ENCODE data around the gene SLC1A4. TPM values are rescaled to one million over a fixed set of nuclear protein-coding genes. Genes with fewer than 3 reads are reported as not detected.
A peak's percentile ranks its signal among the peaks of the same experiment; 100 is the strongest.

SLC1A4 gene
- total RNA-seq, 1 experiment from 2014 or later: 9.1 TPM

DNA sequence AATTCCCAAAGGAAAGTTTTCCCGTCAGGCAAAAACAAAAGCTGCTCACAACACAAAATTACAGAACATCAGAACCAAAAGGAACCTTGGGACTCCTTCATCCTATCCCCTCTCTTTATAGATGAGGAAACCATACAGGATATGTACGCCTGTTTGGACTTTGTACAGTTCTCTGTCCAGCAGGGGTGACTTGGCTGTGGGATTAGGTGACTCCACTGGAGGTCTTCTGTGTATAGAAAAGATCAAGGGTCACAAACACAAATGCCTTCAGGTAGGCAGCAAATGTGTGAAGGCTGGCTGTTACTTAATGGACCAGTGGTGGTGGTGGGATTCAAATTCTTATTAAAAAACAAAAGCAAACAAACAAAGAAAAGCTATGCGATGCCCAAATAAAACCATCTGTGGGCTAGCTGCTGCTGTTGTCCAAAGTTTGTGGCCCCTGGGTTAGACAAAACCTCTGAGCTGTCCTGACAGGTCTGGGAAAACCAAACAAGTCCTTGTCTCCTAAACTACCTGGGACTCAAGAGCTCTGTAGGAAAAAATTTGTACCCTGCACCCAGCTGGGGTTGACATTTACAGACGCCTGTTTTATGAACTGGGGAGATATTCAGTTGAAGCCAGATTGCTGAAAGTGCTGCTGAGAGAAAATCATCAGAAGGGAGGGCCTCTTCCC, 65.7 kb downstream of the SLC1A4 start:
- Histone ChIP-seq H3F3A (ENCODE audit: low read length, unreplicated experiment) (no peaks in the 10 kb centered on the region), H3K9me3 (ENCODE audit: low read length) (no peaks in the 10 kb centered on the region), H3K4me2 (ENCODE audit: low read length) (peak overlapping the region; percentile 90), H3K9me2 (replicated peaks; ENCODE audit: low read length) (no peaks in the 10 kb centered on the region), H3K79me2 (ENCODE audit: low read length) (peaks cover 16% of the 10 kb centered on the region), H3K9ac (ENCODE audit: low read length) (no peak overlapping the region), H4K20me1 (ENCODE audit: low read length) (no peaks in the 10 kb centered on the region), H3K27me3 (ENCODE audit: low read length) (no peaks in the 10 kb centered on the region), H3K36me3 (ENCODE audit: low read depth, low read length) (no peaks in the 10 kb centered on the region), H3K4me3 (ENCODE audit: low read length) (no peak overlapping the region; the same call in 1 of the 2 replicates), H3K4me1 (ENCODE audit: insufficient read depth, low read length) (peaks cover 11% of the 10 kb centered on the region), H2AFZ (ENCODE audit: low read length) (no peak overlapping the region), H3K27ac (ENCODE audit: low read length) (no peak overlapping the region)
- intact Hi-C loops (cut with micrococcal nuclease): no loop called here
- no TSS peak for BruUV-seq (replicated peaks)
- CTCF ChIA-PET: interaction anchor here (1.4 kb wide), 2 partner anchors 10 to 137 kb away, joined by 3 to 5 read pairs; no protein-coding TSS in a partner anchor
- ATAC-seq (no peak), DNase-seq (no peak)
- POLR2A ChIA-PET (ENCODE audit: unreplicated experiment): interaction anchor here (0.6 kb wide), 1 partner anchor 84 kb away, joined by 4 read pairs; no protein-coding TSS in a partner anchor
- no peak for TF ChIP-seq EZH2phosphoT487 (IDR thresholded peaks at IDR 0.05; ENCODE audit: borderline replicate concordance, low read length)
- TF ChIP-seq EZH2 (IDR thresholded peaks at IDR 0.05; ENCODE audit: low read length, unreplicated experiment): no peak
- TF ChIP-seq, protein P1, sequence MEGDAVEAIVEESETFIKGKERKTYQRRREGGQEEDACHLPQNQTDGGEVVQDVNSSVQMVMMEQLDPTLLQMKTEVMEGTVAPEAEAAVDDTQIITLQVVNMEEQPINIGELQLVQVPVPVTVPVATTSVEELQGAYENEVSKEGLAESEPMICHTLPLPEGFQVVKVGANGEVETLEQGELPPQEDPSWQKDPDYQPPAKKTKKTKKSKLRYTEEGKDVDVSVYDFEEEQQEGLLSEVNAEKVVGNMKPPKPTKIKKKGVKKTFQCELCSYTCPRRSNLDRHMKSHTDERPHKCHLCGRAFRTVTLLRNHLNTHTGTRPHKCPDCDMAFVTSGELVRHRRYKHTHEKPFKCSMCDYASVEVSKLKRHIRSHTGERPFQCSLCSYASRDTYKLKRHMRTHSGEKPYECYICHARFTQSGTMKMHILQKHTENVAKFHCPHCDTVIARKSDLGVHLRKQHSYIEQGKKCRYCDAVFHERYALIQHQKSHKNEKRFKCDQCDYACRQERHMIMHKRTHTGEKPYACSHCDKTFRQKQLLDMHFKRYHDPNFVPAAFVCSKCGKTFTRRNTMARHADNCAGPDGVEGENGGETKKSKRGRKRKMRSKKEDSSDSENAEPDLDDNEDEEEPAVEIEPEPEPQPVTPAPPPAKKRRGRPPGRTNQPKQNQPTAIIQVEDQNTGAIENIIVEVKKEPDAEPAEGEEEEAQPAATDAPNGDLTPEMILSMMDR (conservative IDR thresholded peaks at IDR 0.05; ENCODE audit: low read depth, low read length): no peak

DNA sequence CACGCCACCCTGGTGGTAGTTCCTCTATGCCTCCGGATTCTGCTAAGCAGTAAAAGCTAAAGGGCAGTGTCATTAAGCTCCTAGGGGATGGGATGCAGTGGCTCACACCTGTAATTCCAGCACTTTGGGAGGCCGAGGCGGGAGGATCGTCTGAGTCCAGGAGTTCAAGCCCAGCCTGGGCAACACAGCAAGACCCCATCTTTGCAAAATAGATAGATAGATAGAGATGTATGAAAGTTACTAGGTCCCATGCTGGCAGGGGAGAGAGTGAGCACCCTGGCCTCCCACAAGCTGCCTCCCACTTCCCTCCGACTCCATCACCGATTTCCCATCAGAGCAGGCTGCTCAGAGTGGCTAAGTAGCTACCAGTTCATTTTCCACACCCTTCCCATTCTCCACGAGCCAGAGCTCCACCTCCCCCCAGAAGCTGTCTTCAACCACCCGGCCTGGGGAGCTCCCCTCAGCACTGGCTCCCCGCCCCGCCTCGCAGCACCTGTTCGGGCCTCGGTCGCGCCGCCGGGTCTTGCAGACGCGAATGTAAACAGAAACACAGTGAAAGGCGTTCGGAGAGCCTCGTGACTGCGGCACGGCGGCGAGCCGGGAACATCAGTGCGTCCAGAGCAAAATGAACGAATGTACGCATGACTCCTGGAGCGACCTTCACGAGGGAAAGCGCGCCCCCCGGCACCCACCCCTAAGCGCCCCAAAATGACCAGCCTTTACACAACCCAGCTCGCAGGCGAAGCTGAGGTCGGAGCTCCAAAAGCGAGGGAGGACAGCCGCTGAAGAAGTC, 66.4 kb downstream of the SLC1A4 start:
- no peaks in the 10 kb centered on the region for H3K36me3 ChIP-seq (ENCODE audit: low read depth, low read length)
- H3K27ac ChIP-seq (ENCODE audit: low read length): no peak overlapping the region
- peak overlapping the region; percentile 90 for H3K4me2 ChIP-seq (ENCODE audit: low read length)
- H3K27me3 ChIP-seq (ENCODE audit: low read length): no peaks in the 10 kb centered on the region
- peak overlapping the region; percentile 83 for H3K4me3 ChIP-seq (ENCODE audit: low read length)
- ChIA-PET POLR2A (ENCODE audit: unreplicated experiment) (interaction anchor here (0.6 to 1.1 kb wide), 7 partner anchors 9 to 357 kb away, joined by 3 to 34 read pairs (median 4); partner anchors contain the start of gene ACTR2), CTCF (interaction anchor here (0.5 to 1.4 kb wide), 4 partner anchors 9 to 138 kb away, joined by 3 to 11 read pairs (median 6); no protein-coding TSS in a partner anchor)
- peaks cover 11% of the 10 kb centered on the region for H3K4me1 ChIP-seq (ENCODE audit: insufficient read depth, low read length)
- no peaks in the 10 kb centered on the region for H4K20me1 ChIP-seq (ENCODE audit: low read length)
- peak overlapping the region; percentile 96 for H2AFZ ChIP-seq (ENCODE audit: low read length)
- no peaks in the 10 kb centered on the region for H3K9me3 ChIP-seq (ENCODE audit: low read length)
- H3K9ac ChIP-seq (ENCODE audit: low read length): peak overlapping the region; percentile 71
- intact Hi-C loops (cut with micrococcal nuclease): no loop called here
- no peaks in the 10 kb centered on the region for H3F3A ChIP-seq (ENCODE audit: low read length, unreplicated experiment)
- no peak for DNase-seq
- H3K79me2 ChIP-seq (ENCODE audit: low read length): peaks cover 16% of the 10 kb centered on the region
- TF ChIP-seq, protein P1 (conservative IDR thresholded peaks at IDR 0.05; ENCODE audit: low read depth, low read length): no peak
- TF ChIP-seq EZH2phosphoT487 (IDR thresholded peaks at IDR 0.05; ENCODE audit: borderline replicate concordance, low read length) (no peak), EZH2 (IDR thresholded peaks at IDR 0.05; ENCODE audit: low read length, unreplicated experiment) (no peak)
- peak; percentile 21 for ATAC-seq
- TSS peak; percentile 56 for BruUV-seq (replicated peaks)
- no peaks in the 10 kb centered on the region for H3K9me2 ChIP-seq (replicated peaks; ENCODE audit: low read length)
